HG02840 (cell line): ENCODE measurements around the gene TNN.

Source experiments
- ATAC-seq: cut with Tn5 transposase; IDR thresholded peaks from one replicate; pipeline ENCODE4 v1.9.1; 2021; ENCODE audit warnings: mild to moderate bottlenecking, moderate library complexity, moderate number of reproducible peaks; ENCODE audit not compliant: unreplicated experiment, low FRiP score

Gene TNN

DNA sequence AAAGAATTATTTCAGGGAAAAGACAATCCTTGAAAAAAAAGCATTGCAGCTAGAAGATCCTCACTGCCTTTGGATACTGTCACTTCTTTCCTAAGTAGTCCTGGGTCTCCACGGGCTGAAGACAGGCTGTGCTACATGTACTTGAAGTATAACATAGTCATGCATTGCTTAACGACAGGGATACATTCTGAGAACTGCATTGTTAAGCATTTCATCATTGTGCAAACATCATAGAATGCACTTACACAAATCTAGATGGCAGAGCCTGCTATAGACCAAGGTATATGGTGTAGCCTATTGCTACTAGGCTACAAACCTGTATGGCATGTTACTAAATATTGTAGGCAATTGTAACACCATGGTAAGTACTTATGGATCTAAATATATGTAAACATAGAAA lies 70.9 kb downstream of the TNN start:
- no peak for ATAC-seq

DNA sequence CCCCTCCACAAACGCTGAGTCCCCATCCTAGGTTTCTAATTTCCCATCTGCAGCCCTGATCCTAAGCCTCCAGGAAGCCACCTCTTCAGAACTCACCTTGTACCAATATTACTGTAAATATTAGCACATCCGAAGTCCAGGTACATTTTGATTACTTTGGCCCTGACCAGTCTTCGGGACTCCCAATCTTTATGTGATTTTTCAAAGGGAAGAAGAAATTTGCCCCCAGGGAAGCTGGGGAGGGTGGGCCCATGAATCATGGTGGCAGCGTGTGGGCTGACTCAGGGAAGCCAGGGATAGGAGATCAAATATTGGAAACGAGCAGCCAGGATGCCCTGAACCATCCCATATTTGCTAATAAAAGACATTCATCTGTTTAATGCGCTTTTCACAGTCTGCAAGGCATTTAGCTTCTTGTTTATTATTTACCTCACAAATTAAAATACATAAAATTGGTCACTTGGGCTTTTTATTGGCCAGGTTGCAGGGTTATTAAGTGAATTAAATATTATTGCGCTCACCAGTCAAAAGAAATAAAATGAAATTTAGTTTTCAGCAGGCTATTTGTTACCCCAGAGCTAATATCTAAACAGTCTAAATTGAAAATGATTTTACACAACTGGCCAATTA lies 78.4 kb downstream of the TNN start:
- ATAC-seq = no peak

GRCh38 chr1:175146529-175147213 lies 79.0 kb downstream of the TNN start:
- ATAC-seq = no peak

DNA sequence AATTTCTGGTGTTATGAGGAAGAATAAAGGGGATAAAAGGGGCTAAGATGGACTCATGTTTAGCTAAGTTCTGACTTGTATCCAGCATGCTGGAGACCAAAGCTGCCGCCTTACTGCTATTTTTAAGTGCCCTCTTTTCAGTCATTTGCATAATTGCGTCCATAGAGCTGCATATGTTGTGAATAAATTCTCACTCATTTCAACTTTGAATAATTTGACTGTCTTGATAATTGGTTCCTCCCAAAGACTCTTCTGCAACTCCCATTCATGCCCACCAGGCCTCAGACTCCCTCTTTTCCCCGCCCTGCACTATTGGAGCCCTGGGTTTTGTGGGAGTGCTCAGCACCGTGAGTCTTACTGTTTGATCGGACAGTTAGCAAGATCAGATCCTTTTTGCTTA lies 79.9 kb downstream of the TNN start:
- no peak for ATAC-seq

- no peak for ATAC-seq
Measured at GRCh38 chr1:175148068-175148467, 80.4 kb downstream of the TNN start.

GRCh38 chr1:175150596-175151319 lies 83.1 kb downstream of the TNN start:
- no peak for ATAC-seq

GRCh38 chr1:175152006-175152652 lies 84.5 kb downstream of the TNN start:
- ATAC-seq = no peak

GRCh38 chr1:175154629-175155472 lies 87.2 kb downstream of the TNN start:
- no peak for ATAC-seq

DNA sequence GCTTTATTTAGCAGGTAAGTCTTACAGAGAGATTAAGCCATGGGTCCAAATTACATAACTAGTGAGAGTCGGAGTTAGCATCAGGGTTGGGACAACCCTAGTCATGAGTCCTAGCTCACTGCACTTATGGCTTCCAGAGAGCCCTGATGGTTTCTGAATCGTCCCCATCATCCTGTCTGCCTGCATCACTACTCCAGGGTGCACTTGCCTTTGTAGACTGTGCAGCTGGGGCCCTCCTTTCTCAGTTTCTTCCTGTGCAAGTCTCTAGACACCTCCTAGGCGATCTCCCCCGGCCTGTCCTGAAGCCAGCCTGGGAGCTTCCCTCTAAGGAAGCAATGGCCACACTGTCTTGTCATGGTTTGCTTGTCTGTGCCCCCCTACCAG lies 87.8 kb downstream of the TNN start:
- no peak for ATAC-seq

GRCh38 chr1:175155936-175156335 lies 88.3 kb downstream of the TNN start:
- no peak for ATAC-seq

- no peak for ATAC-seq
Measured at GRCh38 chr1:175157200-175157599, 89.6 kb downstream of the TNN start.

DNA sequence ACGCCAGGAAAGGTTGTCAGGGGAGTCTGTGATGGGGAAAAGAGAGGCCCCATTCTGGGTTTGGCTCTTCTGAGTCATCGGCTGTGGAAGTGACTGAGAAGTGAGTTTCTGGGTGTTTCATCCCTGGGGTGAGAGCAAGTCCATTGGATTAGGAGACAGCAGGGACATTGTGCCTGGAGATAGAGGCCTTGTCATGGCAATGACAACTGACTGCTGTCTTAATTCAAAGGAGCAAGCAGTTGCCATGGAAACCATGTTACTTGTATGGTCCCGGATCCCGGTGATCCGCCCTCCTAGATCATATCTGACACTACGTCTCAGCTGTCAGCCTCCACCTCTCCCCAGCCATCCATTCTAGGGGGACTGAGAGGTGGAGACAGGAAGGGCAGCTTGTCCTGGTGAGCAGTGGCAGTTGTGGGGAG lies 90.5 kb downstream of the TNN start:
- ATAC-seq = no peak

GRCh38 chr1:175162955-175163354 lies 95.3 kb downstream of the TNN start:
- no peak for ATAC-seq

DNA sequence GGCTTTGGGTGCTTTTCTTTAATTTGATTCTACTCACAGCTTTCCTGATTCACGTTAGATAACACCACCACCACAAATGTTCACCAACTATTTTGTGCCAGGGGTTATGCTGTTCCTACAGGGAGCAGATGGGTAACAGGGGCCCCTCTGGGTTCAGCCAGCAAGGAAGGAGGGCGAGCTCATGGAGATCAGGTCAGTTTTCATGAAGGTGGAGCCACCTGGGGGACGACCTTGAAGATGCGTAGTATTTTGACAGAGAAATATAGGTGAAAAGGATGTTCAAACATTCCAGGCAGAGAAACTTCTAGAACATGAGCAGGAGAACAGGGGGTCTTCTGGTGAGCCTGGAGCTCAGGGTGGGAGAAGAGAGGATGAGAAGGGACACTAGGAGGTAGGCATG lies 96.1 kb downstream of the TNN start:
- ATAC-seq = no peak

- ATAC-seq = no peak
Measured at GRCh38 chr1:175164751-175165150, 97.1 kb downstream of the TNN start.

GRCh38 chr1:175166746-175167145 lies 99.1 kb downstream of the TNN start:
- ATAC-seq = no peak

- ATAC-seq = no peak
Measured at GRCh38 chr1:175167861-175168260, 100.2 kb downstream of the TNN start.

DNA sequence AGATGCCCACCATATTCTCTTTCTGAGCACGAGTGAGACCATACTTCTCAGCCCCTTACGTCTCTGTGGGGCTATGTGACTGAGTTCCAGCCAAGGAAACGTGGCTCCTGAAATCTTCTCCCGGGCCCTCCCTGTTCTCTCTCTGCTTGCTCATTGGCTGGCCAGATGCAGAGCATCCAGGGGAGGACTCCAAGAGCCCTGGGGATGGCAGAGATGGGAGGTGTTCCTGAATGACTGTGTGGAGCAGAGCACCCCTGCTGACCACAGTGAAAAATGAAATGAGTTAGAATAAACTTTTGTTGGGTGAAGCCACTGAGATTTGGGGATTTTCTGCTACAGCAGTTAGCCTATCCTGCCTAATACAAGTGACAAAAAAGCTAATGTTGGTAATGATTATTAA lies 101.1 kb downstream of the TNN start:
- ATAC-seq = no peak

DNA sequence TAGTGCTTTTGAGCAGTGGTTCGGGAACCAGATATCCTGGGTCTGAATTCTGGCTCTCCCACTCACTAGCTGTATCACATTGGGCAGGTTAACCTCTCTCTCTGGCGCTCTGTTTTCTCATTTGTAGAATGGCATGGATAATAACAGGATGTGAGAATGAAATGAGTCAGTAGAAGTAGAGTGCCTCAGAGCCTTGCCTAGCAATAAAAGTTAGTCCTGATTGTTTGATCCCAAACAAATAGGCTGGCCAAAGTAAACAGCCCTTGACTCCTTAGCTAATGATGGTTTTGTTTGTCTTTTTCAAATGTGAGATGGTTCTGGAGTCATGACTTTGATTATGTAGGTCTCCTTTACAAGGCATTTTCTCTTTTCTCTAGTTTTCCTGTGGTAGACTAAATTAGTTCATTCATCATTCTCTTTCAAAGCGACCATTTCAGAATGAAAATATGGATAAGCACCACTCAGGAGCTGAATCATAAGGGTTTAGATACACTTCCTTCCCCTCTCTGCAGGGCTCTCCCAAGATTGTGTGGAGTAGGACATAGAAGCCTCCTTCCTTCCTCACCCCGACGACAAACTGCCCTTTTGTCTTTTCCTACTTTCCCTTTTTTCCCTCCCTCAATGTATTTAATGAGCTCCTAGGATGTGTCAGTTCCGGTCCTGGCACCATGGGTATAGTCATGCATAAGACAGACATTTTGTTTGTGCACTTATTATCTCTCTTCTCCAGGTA lies 101.8 kb downstream of the TNN start:
- no peak for ATAC-seq
